Raji (cell line): ENCODE results near the gene TDRD10.

Experiments
- POLR2A ChIP-seq: IDR thresholded peaks from 2 replicates; pipeline ENCODE4 v1.6.1; 2011; ENCODE audit warnings: low read depth, low read length, control low read depth; ENCODE audit not compliant: insufficient read depth

TDRD10 gene, protein sequence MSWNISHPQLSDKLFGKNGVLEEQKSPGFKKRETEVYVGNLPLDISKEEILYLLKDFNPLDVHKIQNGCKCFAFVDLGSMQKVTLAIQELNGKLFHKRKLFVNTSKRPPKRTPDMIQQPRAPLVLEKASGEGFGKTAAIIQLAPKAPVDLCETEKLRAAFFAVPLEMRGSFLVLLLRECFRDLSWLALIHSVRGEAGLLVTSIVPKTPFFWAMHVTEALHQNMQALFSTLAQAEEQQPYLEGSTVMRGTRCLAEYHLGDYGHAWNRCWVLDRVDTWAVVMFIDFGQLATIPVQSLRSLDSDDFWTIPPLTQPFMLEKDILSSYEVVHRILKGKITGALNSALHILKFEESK

DNA sequence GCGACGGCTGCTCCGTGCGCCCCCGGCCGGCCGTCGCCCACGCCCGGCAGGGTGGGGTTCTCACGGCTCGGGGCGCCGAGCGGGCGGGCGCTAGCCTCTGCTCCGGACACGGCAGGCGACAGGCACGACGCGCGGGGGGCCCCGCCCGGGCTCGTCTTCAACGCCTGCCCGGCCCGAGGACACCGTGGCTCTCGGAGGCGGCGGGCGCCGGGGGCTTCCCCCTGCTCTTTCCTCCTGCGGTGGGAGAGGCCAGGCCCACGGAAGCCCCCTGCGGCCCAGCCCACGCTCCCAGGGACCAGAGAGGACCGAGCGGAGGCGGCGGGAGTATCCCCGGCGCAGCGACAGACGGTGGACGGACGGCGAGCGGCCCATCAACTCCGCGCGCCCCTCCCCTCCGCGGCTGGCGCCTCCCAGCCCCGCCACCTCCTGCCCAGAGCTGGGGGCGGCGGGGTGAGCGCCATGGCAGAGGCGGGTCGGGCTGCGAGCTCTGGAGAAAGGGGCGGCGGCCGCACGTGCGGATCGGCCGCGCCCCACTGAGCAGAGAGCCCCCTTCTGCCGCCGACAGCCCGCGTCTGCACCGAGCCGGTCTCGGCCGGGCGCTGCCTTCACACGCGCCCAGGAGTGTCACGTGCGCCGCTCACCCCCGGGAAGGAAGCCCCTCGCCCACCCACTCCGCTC is at the start of gene TDRD10, which contains the start of gene SHE:
TDRD10 (plus strand) TSS at position 154 of the 678 bp plus-strand sequence. CDS start 4,685 bp downstream, outside the sequence.
SHE (minus strand) TSS at position 347 of the 678 bp plus-strand sequence. CDS start 386 bp downstream, outside the sequence.
- TF ChIP-seq POLR2A = no peak

DNA sequence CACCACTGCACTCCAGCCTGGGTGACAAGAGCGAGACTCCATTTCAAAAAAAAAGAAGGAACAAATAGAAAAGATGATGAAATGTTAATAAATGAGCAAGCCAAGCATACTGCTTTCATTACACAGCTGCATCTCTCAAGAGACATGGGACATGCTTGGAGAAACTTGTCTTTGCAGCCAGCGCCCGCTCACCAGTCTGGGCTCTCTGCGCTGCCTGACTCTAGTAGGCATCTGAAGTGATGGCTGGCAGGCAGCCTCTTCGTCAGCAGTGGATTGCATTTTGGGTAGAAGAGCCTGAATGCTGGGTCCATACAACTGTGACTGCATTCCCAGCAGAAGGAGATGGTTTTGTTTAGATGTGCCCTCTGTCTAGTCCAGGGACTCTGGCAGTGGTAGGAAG is 48.9 kb upstream of the TDRD10 start:
- TF ChIP-seq POLR2A = no peak

- TF ChIP-seq POLR2A = no peak
These were observed 48.3 kb upstream of the TDRD10 start for GRCh38 chr1:154453574-154454352.

DNA sequence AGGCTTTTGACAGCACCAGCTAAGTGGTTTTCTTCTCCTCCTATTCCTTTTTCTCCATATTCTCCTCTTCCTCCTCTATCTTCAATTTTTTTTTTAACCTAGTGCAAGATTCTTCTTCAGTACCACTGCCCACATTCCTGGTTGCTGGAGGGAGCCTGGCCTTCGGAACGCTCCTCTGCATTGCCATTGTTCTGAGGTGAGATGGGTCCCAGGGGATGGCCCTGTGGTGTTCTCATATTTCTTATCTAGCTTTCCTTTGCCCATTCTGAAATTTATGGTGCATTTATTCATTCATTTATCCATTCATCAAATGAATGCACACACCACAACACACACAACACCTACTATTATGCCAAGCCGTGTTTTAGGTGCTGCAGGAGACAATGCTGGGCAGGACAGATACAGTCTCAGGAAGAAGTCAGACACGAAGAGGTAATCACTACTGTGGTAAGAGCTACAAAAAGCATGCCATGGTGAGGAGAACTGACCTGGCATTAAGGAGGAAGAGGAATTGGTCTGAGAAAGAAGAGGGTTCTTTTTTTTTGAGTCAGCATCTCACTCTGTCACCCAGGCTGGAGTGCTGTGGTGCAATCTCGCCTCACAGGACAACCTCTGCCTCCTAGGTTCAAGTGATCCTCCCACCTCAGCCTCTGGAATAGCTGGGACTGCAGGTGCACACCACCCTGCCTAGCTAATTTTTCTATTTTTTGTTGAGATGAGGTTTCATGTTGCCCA is 47.5 kb upstream of the TDRD10 start:
- no peak for TF ChIP-seq POLR2A

- TF ChIP-seq POLR2A = no peak
These were observed 45.4 kb upstream of the TDRD10 start for GRCh38 chr1:154456631-154457030.

DNA sequence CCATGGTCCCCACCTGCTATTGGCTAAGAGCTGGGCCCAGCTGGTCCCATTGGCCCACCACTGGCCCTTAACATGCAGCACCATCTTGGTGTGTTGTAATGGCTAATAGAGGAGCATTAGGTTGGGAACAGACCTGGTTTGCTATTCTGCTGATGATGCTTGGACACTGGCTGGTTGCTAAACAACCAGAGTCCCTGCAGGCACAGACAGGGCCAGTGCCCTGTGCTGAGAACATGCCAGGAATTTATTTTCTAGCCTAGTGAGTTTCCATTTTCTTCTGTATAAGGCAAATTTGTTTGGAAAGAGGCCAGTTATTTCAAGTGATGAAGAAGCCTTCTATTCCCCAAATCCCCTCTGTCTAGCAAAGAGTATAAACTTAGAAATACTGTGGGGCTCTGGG is 42.9 kb upstream of the TDRD10 start:
- TF ChIP-seq POLR2A = no peak

GRCh38 chr1:154460695-154461260 is 41.2 kb upstream of the TDRD10 start:
- no peak for TF ChIP-seq POLR2A

DNA sequence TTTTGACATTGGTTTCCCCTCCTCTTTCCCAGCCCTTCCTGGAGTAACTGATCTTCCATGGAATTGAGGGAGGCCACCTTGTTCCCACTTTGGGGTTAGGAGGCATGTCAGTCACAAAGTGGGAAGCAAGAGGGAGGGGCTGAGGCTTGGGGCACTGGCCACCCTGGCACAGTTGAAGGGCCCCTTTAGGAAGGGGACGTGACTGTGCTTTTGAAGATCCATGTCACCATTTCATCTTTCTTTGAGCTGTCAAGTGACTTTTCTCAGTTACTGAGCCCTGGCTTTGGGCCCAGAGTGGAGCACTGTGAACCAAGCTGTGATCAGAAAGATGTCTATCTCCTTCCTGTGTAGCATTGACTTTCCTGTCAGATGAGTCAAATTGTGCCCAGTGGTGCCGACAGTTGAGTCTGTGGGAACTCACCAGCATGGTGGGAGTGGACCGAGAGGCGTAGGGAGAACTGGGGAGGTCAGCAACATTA is 38.5 kb upstream of the TDRD10 start:
- no peak for TF ChIP-seq POLR2A

- no peak for TF ChIP-seq POLR2A
These were observed 36.3 kb upstream of the TDRD10 start for GRCh38 chr1:154465621-154466195.

- TF ChIP-seq POLR2A = no peak
These were observed 35.8 kb upstream of the TDRD10 start for GRCh38 chr1:154466206-154466605.

- TF ChIP-seq POLR2A = no peak
These were observed 35.0 kb upstream of the TDRD10 start for GRCh38 chr1:154466921-154467417.

- TF ChIP-seq POLR2A = no peak
These were observed 34.5 kb upstream of the TDRD10 start for GRCh38 chr1:154467434-154468102.

GRCh38 chr1:154468535-154469250 is 33.3 kb upstream of the TDRD10 start:
- no peak for TF ChIP-seq POLR2A
